Measurements from ENCODE around the gene IBA57.

Gene IBA57

DNA sequence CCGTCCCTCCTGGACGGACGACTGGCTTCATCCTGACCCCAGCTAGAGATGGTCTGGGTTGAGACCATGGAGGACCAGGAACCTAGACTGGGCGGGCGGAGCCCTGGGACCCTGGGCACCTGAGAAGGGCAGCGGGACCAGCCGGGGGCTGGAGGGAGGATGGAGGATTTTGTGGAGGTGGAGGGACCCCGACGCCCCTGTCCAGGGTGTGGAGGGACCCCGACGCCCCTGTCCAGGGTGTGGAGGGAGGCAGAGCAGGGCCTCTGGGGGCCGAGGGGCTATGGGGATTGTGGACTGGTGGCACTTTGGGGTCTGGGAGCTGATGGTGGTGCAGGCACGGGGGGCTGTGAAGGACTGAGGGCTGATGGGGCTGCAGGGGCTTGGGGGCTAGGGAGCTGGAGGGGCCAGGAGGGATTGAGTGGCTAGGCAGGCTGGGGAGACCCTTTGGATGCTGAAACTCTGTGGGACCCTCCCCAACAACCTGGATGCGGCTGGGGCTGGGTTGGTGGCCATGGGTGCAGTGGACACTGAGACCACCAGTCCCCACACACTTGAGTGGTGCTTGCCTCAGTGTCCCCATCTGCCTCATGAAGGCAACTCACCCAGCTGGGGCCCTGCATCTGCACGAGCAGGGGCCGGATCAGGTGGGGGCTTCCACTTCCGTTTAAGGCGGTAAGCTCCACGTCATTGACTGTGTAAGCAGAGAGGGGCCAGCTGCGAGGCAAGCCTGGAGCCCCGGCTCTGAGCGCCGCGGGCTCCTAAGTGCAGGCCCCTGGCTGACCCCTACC, 8.5 kb upstream of the IBA57 start:
- DNase-seq, result no peak

DNA sequence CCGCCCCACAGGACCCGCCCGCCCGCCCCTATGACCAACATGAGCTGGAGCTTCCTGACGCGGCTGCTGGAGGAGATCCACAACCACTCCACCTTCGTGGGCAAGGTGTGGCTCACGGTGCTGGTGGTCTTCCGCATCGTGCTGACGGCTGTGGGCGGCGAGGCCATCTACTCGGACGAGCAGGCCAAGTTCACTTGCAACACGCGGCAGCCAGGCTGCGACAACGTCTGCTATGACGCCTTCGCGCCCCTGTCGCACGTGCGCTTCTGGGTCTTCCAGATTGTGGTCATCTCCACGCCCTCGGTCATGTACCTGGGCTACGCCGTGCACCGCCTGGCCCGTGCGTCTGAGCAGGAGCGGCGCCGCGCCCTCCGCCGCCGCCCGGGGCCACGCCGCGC, 7.9 kb upstream of the IBA57 start:
- DNase-seq, result no peak

DNA sequence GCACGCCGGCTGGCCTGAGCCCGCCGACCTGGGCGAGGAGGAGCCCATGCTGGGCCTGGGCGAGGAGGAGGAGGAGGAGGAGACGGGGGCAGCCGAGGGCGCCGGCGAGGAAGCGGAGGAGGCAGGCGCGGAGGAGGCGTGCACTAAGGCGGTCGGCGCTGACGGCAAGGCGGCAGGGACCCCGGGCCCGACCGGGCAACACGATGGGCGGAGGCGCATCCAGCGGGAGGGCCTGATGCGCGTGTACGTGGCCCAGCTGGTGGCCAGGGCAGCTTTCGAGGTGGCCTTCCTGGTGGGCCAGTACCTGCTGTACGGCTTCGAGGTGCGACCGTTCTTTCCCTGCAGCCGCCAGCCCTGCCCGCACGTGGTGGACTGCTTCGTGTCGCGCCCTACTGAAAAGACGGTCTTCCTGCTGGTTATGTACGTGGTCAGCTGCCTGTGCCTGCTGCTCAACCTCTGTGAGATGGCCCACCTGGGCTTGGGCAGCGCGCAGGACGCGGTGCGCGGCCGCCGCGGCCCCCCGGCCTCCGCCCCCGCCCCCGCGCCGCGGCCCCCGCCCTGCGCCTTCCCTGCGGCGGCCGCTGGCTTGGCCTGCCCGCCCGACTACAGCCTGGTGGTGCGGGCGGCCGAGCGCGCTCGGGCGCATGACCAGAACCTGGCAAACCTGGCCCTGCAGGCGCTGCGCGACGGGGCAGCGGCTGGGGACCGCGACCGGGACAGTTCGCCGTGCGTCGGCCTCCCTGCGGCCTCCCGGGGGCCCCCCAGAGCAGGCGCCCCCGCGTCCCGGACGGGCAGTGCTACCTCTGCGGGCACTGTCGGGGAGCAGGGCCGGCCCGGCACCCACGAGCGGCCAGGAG, 7.2 kb upstream of the IBA57 start:
- no peak for DNase-seq

DNA sequence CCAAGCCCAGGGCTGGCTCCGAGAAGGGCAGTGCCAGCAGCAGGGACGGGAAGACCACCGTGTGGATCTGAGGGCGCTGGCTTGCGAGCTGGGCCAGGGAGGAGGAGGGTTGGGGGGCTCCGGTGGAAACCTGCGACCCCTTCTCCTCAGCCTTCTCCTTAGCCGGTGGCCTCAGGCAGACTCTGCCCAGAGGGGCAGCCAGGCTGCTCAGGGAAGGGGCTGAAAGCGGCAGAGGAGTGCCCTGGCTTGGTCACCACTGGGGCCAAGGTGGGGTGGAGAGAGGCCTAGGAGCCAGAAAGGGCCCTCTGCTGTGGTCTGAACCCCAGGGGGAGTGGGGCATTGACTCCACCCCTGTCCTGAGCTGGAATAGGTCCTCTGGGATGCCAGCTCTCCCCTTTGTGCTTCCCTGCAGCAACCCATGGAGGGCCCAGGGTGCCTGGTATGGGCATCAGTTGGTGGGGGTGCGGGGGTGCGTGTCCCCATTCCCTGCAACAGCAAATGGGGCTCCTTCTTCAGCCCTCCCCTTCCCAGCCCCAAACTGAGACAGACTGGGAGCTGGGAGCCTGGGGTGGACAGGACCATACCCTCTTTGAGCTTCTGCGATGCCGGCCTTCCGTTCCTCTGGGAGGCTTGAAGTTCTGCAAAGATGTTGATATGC, 6.5 kb upstream of the IBA57 start:
- no peak for DNase-seq

DNA sequence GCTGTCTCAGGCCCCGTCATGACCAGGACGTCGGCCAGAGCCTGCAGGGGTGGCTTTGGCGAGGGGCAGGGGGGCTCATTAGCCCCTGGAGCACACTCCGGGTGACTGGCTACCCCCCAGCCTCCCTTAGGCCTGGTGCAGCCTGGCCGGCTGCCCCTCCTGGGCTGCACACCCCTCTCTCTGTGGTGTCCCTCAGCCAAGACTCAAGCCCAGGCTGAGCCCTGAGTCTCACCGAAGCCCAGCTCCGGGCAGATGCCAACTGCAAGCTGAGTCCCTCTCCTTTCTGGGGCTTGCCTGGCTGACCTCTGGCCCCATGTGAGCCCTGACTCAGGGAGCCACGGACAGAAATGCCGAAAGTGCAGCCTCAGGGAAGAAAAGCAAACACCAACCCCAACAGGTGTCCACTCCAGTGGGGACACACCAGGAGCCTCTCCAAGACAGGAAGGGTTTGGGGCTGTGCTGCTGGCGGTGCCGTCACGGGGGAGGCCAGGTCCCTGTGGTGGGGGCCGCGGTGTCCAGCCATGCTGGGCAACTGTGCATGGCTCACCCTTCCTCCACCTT, 5.3 kb upstream of the IBA57 start:
- no peak for DNase-seq

DNA sequence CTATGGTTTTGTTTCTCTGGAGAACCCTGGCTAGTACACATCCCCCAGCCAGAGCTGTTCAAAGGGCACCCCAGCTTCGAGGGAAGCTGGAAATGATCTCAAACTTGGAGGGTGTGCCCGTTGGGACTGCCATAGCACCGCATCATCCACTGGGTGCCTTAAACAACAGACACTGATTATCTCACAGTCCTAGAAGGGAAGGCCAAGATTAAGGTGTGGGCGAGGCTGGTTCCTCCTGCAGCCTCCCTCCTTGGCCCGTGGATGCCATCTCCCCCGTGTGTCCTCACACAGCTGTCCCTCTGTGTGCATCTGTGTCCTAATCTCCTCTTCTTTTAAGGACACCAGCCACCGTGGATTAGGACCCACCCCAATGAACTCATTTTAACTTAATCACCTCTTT, 4.2 kb upstream of the IBA57 start:
- no peak for DNase-seq

DNA sequence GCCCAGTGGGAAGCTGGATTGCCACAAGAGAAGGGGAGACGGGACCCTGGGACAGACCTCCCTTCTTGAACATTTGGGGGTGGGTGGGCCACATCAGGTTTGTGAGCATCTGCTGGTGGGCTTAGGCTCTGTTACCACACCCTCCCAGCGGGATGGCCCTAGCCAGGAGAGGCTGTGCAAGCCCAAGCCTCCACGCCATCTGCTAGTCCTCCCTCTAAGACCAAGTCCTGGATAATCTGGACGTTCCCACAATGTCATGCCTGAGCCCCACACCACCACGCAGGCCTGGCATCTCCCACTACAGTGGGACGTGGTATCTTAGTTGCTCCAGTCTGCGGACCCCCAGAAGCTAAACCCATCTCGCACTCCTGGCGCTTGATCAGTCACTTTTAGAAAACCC, 3.7 kb upstream of the IBA57 start:
- DNase-seq, result no peak

DNA sequence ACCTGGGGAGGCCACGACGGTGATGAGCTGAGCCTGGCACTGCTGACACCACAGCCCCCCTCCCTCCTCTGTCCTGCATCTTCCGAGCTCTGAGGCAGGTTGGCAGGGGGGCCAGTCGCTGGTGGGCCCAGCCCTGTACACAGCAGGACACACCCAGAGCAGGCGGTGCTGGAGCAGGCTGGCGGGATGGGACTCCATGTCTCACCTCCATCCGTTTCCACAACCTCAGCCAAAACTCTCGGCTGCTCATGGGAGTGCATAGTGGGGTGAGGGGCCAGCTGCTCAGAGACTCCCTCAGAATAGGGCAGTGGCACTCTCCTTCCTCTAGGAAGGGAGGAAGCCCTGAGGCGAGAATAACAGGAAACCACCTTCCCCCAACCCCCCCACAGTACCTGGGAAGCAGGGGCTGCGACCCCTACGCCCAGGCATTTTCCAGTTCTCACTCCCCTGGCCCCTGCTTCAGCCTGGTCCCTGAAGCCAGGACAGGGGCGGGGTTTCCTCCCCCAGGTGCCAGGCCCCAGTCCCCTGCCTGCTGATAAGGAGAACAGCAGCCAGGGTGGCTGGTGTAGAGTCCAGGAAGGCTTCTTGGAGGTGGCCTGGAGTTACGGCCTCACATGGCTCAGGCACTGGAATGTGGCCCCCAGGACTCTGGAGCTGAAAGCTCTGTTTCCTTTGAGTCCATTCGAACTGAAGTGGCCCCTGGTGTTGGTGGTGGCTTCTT, 3.2 kb upstream of the IBA57 start:
- no peak for DNase-seq

DNA sequence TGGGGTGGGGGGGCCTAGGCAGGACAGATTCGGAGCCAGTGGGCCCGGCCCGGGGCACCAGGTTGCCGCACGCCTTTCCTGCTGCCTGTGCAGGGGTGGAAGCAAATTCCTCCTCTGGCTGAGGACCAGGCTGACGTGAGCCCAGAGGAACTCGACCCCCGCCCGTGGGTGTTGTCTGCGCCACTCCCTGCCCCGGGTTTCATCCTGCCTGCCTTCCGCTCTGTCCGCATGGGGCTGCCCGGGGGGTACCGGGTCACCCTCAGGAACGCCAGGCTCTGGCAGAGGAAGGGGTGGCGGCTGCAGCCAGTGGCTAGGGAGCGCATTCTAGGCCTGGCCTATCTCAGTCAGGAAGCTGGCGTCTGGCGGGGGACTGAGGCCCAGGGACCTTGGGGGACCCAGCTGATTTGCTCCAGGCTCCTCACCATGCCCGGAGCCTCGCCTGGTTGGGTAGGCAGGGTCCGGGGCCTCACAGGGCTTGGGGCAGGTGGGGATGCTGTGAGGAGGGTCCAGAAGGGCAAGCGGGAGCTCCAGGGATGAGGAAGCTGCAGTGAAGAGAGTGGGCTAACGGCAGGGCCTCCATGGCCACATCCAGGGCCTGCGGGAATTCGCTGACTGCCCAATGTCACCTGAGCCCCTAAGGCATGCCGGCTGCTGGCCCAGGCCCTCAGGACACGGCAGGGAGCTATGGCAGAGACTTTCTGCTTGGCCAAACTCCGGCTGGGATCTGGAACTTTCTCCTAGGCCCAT, 2.4 kb upstream of the IBA57 start:
- no peak for DNase-seq

DNA sequence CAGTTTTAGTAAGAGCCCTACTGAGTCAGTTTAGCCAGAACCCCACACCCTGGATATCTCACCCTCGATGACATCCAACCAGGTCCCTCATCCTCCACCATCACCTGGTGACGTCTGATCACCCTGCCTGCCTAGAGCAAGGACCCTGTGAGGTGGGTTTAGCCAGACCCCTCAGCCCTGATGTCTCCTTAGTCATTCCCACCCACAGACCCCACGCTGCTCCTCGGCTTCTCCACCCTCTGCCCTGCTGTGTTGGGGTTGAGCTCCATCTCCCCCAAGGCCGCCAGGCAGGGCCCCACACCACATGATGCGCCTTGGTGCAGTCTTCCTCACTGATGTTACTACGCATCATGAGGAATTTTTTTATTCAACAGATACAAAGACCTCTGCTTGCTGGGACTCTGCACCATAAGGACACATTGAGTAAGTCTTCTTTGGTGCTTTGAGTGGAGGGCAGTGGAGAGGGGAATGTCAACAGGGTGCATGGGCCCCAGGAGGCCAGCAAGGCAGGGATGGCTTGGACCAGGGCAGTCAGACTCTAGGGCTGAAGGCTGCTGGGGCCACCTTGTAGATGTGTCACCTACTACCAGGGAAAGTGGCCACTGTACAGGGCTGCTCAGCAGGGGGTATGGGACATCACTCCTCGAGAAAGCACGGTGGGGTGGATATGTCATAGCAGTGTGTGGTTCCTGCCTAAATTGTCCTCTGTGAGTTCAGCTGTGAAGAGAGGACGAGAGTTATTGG, 1.7 kb upstream of the IBA57 start:
- DNase-seq, result no peak

DNA sequence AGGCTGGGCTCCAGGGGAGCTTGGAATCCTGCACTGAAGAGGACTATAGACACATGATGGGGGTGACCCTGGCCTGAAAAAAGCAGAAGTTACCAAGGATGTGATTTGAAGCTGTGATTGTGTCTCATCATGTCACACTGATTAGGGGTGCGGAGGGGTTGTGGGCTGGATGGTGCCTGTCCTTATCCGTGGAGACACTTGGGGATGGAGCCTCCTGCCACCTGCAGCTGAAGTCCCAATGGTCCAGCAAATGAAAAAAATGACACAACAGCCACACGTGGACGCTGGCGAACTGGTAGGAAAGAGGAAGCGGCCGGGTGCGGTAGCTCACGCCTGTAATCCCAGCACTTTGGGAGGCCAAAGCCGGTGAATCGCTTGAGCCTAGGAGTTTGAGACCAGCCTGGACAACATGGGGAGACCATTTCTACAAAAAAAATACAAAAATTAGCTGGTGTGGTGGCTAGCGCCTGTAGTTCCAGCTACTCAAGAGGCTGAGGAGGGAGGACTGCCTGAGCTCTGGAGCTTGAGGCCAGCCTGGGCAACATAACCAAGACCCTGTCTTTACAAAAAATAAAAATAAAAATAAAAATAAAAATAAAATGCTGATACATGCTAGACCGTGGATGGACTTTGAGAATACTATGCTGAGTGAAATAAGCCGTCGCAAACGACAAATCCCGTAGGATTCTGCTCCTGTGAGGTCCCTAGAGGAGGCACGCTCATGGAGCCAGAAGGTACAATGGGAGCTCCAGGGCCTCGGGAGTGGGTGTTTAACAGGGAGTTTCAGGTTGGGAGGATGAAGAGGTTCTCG, 838 bp upstream of the IBA57 start:
- no peak for DNase-seq

DNA sequence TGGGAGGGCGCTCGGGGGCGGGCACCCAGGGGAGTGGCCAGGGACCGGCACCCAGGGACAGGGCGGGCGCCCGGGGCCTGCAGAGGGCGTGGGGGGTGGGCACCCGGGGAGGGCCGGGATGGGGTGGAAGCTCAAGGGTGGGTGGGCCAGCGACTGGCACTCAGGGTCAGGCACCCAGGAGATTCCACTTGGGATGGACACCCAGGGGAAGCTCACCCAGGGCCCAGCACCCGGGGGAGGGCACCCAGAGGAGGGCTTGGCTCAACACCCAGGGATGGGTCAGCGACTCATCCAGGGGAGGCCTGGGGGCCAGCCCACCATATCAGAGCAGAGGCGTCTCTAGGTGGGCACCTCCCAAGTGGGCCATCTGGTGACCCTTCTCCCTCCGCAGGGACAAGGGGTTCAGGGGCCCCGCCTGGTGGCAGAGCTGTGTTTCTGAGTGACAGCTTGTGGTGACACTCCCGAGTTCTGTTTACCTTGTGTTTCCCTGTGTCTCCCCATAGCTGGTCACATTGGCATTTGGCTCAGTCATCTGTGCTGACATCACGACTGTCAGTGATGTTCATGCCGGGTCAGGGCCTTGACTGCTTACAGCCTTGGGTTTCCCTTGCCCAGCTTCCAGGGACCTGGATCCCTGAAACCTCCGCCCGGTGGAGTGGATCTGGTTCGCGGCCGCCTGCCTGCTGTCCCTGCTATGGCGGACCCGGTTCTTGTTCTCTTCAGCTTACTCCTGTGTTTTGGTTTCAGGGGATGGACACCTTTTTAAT, 749 bp downstream of the IBA57 start:
- DNase-seq, result peak in 1 of 2 experiments; percentile 55

DNA sequence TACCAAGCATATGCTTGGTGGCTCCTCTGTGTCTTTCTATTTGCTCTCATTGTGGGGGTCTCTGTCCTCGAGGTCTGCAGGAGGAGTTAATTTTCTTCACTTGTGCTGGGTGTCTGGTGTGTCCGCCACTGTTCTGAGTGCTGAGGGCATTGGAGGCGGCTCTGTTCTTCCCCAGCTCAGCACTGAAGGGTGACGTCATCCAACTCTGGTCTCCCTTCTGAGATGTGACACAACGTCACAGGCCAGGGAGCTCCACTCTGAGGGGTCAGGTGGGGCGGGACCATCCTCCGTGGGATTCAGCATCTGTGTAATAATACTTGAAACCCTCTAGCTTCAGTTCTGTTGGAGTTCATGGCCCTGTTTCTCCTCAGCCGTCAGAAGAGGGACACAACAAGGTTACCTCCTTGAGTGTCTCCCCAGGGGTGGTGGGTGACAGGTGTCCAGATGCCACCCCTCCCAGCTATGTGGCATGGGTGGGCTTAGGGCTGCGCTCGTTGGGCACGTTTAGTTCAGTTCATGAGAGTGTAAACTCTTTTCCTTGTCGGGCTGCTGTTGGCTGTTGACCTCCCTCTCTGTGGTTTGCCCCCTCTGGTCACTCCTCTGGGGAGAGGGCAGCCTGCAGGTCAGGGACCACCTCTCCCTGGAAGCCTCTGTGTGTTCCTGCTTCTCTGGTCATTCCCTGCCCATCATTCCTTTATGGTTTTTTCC, 3.1 kb downstream of the IBA57 start:
- DNase-seq, result no peak

DNA sequence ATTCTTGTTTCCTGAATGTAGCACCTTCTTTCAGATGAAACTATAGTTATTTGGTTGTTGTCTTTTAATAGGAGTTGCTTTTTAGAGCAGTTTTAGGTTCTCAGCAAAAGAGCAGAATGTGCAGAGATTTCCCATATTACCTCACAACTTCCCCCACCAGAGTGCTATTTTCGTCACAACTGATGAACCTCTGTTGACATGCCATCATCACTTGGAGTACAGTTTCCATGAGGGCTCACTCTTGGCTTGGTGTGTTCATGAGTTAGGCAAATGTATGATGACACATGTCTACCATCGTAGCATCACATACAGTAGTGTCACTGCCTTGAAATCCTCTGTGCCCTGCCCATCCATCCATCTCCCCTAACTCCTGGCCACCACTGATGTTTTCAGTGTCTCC, 3.7 kb downstream of the IBA57 start:
- no peak for DNase-seq

DNA sequence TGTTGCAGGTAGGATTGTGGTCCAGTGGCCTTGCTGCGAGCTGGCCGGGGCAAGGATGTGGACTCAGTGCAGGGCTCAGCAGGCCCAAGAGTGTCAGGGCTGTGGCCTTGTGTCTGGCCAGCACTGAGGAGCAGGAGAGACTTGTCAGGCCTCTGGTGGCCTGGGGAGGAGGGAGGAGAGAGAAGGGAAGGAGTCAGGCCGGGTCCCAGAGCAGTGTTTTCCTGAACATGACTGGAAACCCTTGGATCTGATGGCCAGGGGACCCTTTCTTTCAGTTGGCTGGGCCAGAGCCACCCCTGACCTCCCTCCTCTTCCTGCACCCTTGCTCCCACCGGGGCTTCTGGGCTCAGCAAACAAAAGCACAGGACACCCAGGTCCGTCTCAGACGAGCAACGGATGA, 5.1 kb downstream of the IBA57 start:
- DNase-seq, result no peak

DNA sequence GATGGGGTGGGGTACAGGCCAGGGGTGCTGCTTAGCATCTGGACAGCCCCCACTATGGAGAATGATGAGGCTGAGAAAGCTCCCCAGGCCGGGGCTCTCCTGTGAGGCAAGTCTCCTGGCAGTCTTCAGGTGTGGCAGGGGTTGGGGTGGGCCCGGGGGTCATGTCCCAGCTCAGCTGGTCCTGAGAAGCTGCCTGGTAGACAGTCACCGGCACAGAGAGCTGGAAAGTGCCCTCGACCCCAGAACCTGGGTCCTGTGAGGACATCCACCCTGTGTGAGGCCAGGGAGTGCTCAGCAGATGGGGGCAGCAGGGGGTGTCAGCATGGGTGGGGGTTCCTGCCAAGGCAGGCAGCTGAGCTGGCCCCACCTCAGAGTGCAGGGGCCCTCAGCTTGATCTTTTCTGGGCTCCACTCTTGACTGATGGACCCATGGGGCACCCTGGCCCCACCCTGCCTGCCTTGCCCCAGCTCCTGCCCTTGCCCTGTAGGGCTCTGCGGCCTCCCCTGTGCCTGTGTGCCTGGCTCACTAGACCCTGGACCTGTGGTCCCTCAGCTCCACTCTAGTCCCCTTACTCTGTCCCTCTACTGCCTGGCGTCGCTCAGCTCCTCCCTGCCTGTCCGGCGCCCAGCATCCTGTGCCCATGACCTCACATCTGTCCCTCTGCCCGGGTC, 5.8 kb downstream of the IBA57 start:
- DNase-seq, result no peak

DNA sequence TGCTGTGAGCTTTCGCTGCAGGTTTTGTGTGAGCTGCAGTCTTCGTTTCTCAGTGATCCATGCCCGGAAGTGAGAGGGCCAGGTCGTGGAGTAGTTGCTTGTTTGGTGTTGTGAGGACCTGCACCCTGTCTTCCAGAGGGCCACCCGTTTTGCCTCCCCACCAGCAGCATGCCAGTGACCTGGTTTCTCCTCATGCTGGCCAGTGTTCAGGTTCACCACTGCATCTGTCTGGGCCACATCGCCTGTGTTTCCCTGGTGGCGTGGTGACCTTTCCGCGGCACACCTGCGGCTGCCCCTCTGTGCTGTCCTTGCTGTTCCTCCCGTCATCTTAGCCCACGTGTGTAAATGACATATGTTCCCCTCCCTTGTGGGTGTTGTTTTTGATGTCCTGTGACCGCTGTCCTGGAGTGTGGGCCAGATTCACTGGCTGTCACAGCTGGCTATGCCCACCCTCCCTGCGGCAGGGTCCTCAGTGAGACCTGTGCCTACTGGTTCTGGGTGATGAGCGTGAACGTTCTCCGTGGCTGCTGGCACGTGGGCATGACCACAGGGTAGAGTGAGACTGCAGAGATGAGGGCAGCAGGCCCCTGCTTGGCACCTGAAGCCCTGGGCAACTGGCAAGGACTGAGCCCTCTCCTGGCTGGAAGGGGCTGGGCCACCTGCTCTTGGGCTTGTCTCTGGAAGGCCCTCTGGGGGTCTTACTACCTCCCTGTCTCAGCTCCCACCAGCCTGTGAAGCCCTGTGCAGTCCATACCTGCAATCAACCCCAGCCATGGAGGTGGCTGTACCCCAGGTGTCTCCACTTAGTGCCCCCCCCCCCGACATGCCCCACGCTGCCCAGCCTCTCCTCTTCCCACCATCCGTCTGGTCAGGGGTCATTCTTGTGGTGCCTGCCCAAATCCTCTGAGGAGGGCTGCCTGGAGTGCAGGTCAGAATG, 7.3 kb downstream of the IBA57 start:
- DNase-seq, result no peak

Measured in NCI-H526 (cell line).